NCI-H1105 treated with DMSO at 0.1 percent for 48 hours (cell line): Measurements from ENCODE around the gene GNG12.
A peak's percentile ranks its signal among the peaks of the same experiment; 100 is the strongest.

Experiments used
- DNase-seq: peaks from one replicate; lab custom pipeline; 2025; lab: John Stamatoyannopoulos, UW

GNG12 gene

DNA sequence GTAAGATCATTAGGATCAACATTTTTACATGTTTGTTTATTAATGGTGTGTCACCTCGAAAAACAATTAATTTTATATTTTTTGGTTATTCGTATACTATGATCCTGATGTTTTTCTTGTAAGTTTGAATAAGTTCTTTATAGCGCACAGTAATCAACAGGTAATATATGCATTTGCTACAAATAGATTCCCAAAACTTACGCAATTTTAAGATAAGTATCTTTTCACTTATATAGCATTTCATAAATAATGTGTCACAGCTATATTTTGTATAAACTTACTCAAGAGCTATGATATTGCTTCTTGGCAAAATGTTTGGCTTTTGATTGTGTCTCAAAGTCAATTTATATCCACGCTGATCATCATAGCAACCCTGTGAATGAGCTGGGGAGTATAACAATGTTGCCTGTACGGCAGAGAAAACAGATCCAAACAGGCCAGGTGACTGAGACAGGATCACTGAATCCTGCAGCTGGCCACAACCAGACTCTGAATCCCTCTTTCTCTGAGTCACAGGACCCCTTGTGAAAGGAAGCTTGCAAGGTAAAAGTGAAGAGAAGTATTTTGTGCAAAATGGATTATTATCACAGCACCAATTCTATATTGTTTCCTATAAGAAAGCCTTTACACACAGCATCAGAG is 48.6 kb downstream of the GNG12 start:
- no peak for DNase-seq

DNA sequence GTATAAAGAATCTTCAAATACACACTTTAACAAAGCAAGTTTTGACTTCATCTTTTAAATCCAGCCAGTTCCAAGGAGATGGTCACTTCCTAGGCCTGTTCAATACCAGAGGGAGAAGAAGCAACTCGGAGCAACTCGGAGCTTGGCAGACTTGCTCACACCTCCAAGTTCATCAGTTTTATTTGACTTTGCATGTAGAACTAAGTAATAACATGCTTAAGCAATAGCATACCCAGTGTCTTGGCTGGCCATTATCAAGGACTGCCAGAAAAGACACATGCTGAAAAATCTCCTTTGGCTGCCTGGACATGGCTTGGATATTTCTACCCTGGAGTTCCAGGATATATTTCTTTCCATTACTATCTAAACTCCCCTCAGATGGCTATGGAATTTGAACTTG is 52.6 kb downstream of the GNG12 start:
- no peak for DNase-seq

GRCh38 chr1:67777440-67777839 is 55.8 kb downstream of the GNG12 start:
- no peak for DNase-seq

DNA sequence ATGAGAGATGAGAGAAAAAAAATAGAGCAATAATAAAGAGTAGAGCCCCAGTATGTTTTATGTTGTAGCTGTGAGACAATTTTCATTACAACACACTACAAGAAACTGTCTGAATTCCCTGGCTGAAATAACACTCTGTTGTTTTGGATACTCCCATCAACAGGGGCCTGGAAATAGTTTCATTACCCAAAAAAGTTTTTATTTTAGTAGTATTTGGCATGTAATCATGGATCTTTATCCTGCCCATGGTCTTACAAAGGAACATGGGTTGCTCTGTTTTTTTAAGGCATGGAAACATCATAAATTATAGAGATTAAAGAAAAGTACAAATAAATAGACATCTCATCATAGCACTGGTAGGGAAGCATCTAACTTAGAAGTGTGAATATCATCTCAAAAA is 56.3 kb downstream of the GNG12 start:
- no peak for DNase-seq

DNA sequence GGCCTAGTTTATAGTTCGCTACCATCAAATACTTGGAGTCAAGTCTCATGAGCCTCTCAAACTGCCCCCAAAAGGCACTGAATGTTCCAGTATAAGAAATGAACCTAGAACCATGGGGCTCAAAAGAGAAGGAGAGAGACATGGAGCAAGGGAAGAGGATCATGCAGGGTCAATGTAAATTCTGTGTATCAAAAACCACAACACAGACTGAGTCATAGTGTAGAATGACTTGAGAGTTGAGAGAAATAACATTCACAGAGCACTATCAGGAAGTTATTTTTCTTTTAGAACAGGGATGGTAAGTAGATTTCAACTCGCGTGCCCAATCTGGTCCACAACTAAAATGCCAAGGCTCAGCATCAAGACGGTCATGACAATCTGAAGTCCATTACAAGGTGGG is 59.8 kb downstream of the GNG12 start:
- DNase-seq: no peak

- no peak for DNase-seq
Measured at GRCh38 chr1:67771749-67772148, 61.5 kb downstream of the GNG12 start.

GRCh38 chr1:67771152-67771551 is 62.1 kb downstream of the GNG12 start:
- no peak for DNase-seq

- no peak for DNase-seq
Measured at GRCh38 chr1:67769633-67770256, 63.5 kb downstream of the GNG12 start.

- DNase-seq: no peak
Measured at GRCh38 chr1:67768480-67768879, 64.8 kb downstream of the GNG12 start.

- DNase-seq: no peak
Measured at GRCh38 chr1:67767103-67767782, 66.0 kb downstream of the GNG12 start.

DNA sequence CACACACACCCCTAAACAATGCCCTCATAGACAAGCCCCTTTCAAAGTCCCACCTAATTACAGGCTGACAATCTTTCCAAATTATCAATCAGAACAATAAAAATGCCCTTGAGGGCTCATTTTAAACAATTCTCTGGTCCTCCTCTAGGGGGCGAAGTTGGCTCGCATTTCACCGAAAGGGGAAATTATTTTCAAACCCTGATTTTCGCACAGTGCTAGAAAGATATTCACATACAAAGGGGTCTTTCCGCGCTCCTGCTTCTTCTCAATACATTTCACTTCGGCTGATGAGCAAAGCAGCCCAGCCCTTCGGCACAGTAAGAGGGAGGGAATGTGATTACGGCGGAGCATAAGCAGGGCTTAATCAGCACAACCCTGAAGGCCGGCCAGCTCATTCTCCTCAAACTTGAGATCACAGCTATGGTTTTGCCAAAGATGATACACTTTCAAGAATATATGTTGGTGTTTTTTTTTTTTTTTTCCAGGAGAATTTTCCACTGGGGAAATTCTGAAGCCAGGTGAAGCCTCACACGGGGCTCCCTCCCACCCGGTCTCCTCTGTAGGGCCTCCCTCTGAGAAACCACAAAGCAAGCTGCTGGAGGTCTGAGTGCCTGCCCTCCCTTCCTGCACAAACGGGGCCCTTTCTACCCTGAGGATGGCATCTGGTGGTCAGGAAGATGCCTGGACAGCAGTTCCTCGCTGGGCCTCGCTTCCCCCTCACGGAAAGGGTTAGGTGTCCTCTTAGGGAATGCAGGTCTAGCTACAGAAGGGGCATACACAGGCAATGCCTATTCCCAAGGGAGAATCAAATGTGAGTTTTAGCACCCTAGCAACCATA is 66.9 kb downstream of the GNG12 start:
- peak; percentile 69 for DNase-seq

- no peak for DNase-seq
Measured at GRCh38 chr1:67764633-67765032, 68.6 kb downstream of the GNG12 start.

DNA sequence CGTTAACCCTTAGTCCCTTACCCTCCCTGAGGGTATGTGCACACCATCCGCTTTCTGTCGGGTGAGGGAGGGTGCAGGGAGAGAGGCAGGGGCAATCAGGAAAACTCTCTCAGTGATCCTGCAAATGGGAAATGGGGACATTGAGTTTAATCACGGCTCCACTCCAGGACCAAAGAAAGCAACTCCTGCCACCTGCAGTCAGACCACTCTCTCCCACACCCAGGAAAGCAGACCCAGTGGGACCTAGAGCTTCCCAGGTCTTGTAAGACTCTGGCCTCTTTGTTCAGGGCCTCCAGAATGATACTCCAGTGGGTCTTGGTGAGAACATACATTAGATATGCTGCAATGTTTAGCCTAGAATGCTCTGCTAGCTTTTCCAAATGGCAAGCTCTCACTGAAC is 71.5 kb downstream of the GNG12 start:
- DNase-seq: no peak

- no peak for DNase-seq
Measured at GRCh38 chr1:67761091-67761490, 72.2 kb downstream of the GNG12 start.

DNA sequence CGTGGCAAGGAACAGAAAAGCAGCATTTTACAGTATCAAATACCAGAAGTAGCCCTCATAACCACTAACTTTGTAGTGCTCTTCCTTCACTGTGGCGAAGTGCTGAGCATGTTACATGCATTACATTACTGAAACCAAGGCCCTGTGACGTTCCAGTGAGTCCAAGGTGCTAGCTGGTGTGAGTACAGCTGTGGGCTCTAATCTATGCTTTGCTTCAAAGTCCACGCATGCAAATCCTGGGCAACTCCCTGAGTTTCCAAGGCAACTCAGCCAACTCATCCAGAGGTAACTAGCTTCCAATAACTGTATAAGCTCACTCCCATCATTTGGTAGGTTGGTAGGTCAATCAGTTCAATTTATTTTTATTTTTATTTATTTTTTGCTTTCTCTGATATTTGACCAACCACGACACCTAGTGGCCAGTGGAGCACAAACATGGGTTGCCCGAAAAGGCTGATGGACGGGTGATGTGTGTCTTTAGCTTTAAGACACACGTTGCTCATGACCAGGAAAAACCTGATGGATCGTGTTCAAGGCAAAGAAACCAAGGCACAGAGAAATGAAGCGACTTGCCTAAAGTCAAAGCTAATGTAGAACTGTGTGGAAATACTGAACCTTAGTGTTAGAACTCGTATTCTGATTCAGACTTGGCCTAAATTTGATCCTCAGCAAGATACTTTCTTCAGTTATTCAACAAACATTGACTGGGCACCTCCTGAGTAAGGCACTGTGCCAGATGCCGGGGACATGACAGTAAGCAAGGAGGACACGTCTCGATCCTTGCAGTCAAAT is 73.0 kb downstream of the GNG12 start:
- peak; percentile 64 for DNase-seq

DNA sequence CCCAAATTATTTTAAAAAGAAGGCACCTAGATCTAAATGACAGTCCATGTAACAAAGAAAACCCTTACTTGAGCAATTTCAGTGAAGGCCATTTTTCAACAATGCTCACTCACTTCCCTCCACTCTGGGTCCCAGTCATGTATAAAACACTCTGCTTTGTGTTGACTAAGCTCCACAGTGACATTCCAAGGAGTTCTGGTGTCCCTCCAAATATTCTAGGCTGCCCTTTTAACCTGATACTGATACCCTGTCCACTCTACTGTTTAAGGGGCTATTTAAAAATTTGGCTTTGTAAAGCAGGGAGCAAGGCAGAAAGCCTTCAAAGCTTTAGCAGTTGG is 73.6 kb downstream of the GNG12 start:
- DNase-seq: no peak

DNA sequence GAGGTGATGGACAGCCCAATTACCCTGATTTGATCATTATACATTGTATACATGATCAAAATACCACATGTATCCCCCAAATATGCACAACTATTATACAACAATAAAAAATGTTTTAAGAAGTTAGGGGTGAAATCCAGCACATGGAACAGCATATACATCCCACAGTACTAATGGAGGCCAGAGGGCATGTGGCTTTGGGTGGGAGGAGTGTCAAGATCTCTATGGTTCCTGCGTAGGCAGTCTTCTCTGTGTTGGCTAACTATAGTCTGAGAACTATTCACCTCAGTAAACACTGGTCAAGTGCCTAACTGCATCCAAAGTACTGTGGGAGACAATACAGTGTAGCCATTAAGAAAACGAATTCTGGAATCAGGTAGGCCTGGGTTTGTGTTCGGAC is 74.2 kb downstream of the GNG12 start:
- DNase-seq: no peak

DNA sequence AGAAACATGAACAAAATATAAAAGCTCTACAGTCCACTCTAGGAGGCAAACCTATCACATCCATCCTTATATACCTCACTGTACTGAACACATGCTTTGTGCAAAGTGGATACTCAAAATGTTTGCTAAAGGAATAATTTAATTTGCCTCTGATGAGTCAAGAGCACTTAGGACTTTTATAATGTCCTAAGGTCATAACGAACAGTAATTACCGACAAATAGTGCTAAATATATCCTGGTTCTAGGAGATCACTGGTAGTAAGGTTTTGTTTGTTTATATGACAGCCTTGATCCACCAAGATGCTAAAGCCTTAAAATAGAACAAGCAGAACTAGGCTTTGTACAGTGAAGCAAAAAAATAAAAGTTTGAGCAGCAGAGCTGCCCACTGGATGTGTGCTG is 77.6 kb downstream of the GNG12 start:
- DNase-seq: peak; percentile 83

DNA sequence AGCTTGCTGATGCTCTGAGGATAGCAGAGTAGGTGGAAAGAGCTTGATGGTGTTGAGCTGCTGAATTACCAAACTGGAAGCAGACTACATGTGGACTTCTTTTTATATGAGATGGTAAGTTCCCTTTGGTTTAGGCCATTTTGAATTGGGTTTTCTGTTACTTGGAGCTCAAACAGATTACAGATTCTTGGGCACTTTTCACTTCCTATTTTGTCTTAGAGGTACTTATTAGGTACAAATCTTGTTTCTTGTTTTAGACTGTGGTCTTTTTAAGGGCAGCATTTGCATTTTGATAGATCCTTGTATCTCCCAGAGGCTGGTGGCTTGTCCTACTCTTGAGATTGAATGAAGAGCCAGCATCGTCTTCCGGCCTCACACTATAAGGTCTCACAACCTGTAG is 78.1 kb downstream of the GNG12 start:
- no peak for DNase-seq

DNA sequence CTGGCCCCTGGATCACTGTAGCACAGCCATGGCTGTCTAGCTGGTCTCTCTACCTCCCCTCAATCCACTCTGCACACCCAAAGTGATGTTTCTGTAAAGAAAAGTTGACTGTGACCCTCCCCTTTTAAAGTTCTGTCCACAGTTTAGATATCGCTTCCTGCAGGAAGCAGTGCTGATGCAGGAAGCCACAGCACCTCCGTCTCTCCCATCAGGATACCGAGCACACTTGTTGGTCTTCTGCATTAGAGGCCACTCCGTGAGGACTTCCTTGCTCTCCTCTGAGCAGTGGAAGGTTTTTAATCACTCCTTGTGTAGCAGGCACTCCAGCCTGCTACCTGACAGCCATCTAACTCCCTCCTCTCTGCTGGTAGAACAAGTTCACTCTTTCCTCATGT is 78.7 kb downstream of the GNG12 start:
- no peak for DNase-seq

GRCh38 chr1:67753776-67754525 is 79.3 kb downstream of the GNG12 start:
- no peak for DNase-seq
